A673 (cell line): ENCODE measurements around the gene GULP1.

Experiments used
- EZH2 ChIP-seq: fragments of 200-600 bp; sonication (generic); IDR thresholded peaks from 2 replicates; pipeline ENCODE4 v1.6.1; 2017; ENCODE audit warnings: borderline replicate concordance, low read depth, mild to moderate bottlenecking, mixed read lengths, antibody characterized with exemption, low read length; ENCODE audit not compliant: poor library complexity, severe bottlenecking
- TF ChIP-seq, protein P1 (sequence below): fragments of 300-800, 200-600 bp; sonication (generic); conservative IDR thresholded peaks from 2 replicates; pipeline ENCODE4 v1.5.1; 2017; ENCODE audit warnings: low read depth, mild to moderate bottlenecking, antibody characterized with exemption, low read length, moderate library complexity, mixed read lengths

DNA sequence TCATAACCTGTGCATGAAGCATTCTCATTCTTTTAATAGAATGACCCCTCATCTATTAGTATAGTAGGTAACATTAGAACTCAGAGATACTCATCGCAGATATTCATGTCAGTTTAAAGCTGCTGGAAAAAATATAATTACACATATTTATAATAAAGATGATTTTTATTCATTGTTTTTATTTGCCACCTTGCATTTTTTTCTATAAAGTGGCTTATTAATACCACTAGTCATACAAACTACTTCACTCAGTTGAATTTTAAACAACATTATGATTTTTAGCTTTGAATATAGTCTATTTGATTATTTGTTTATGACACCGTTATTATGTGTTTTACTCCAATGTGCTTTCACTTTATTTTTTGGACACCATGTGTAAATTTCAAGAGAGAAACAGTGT is 23.9 kb upstream of the GULP1 start:
- TF ChIP-seq, protein P1, sequence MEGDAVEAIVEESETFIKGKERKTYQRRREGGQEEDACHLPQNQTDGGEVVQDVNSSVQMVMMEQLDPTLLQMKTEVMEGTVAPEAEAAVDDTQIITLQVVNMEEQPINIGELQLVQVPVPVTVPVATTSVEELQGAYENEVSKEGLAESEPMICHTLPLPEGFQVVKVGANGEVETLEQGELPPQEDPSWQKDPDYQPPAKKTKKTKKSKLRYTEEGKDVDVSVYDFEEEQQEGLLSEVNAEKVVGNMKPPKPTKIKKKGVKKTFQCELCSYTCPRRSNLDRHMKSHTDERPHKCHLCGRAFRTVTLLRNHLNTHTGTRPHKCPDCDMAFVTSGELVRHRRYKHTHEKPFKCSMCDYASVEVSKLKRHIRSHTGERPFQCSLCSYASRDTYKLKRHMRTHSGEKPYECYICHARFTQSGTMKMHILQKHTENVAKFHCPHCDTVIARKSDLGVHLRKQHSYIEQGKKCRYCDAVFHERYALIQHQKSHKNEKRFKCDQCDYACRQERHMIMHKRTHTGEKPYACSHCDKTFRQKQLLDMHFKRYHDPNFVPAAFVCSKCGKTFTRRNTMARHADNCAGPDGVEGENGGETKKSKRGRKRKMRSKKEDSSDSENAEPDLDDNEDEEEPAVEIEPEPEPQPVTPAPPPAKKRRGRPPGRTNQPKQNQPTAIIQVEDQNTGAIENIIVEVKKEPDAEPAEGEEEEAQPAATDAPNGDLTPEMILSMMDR, result no peak
- no peak for TF ChIP-seq EZH2
